Gastrocnemius medialis (tissue), 4 donors: Measurements from ENCODE around the gene F13A1.

ENCODE experiments used
- POLR2A ChIP-seq, 2 donors: fragments of 450-650 bp; IDR thresholded peaks; one replicate each; pipeline ENCODE4 v1.6.1; 2017; ENCODE audit warnings: antibody characterized with exemption in 2 of 2, mild to moderate bottlenecking in 2 of 2, moderate library complexity in 2 of 2
- TF ChIP-seq, protein P1 (sequence below), 5 experiments: fragments of 450-650 bp in 3 of 5; fragments of 200-600 bp in 2 of 5; sonication (generic) in 2 of 5; IDR thresholded peaks in 4 of 5; conservative IDR thresholded peaks in 1 of 5; 1 replicate in 4 of 5; 2 replicates in 1 of 5; pipeline ENCODE4 v1.5.1; 2016 to 2019; ENCODE audit warnings: antibody characterized with exemption in 5 of 5, mild to moderate bottlenecking in 3 of 5, moderate library complexity in 3 of 5

- TF ChIP-seq, protein P1, sequence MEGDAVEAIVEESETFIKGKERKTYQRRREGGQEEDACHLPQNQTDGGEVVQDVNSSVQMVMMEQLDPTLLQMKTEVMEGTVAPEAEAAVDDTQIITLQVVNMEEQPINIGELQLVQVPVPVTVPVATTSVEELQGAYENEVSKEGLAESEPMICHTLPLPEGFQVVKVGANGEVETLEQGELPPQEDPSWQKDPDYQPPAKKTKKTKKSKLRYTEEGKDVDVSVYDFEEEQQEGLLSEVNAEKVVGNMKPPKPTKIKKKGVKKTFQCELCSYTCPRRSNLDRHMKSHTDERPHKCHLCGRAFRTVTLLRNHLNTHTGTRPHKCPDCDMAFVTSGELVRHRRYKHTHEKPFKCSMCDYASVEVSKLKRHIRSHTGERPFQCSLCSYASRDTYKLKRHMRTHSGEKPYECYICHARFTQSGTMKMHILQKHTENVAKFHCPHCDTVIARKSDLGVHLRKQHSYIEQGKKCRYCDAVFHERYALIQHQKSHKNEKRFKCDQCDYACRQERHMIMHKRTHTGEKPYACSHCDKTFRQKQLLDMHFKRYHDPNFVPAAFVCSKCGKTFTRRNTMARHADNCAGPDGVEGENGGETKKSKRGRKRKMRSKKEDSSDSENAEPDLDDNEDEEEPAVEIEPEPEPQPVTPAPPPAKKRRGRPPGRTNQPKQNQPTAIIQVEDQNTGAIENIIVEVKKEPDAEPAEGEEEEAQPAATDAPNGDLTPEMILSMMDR (IDR thresholded peaks at IDR 0.05 in 4 of 5, conservative IDR thresholded peaks at IDR 0.05 in 1 of 5) = no peak
- no peak for TF ChIP-seq POLR2A (IDR thresholded peaks at IDR 0.05)
These were observed 11.6 kb upstream of the F13A1 start for GRCh38 chr6:6331946-6332601.
